GM12891 (cell line): ENCODE measurements around the gene BLOC1S1.

Experiments
- DNase-seq: peaks from one replicate; pipeline ENCODE4 v3.0.0; 2011; ENCODE audit warnings: low spot score; ENCODE audit not compliant: insufficient read length
- FAIRE-seq: peaks from 2 replicates; lab custom pipeline; 2011; peaks lifted over from hg19 to GRCh38; lab: Jason Lieb, UNC
- PAX5 ChIP-seq: IDR thresholded peaks from 2 replicates; pipeline ENCODE4 v1.6.1; 2011; ENCODE audit warnings: low read length, moderate library complexity, mild to moderate bottlenecking; ENCODE audit not compliant: insufficient read depth, severe bottlenecking
- POLR2A ChIP-seq: IDR thresholded peaks from 2 replicates; pipeline ENCODE4 v1.6.1; 2011; ENCODE audit warnings: low read depth, low read length, control low read depth
- POLR2AphosphoS5 ChIP-seq: IDR thresholded peaks from 2 replicates; pipeline ENCODE4 v1.6.1; 2011; ENCODE audit warnings: low read depth, low read length, control low read depth
- POU2F2 ChIP-seq: IDR thresholded peaks from 2 replicates; pipeline ENCODE4 v1.6.1; 2011; ENCODE audit warnings: low read depth, mild to moderate bottlenecking, control low read depth, low read length, moderate library complexity
- SPI1 ChIP-seq: IDR thresholded peaks from 2 replicates; pipeline ENCODE4 v1.6.1; 2011; ENCODE audit warnings: low read depth, low read length, control low read depth
- TAF1 ChIP-seq: IDR thresholded peaks from 2 replicates; pipeline ENCODE4 v1.6.1; 2011; ENCODE audit warnings: low read depth, low read length, control low read depth

Gene BLOC1S1

GRCh38 chr12:55718015-55718414 lies 2.2 kb downstream of the BLOC1S1 start:
- no peak for FAIRE-seq
- DNase-seq, result no peak
- TF ChIP-seq TAF1 (no peak), POLR2A (no peak), SPI1 (no peak), POU2F2 (no peak)

DNA sequence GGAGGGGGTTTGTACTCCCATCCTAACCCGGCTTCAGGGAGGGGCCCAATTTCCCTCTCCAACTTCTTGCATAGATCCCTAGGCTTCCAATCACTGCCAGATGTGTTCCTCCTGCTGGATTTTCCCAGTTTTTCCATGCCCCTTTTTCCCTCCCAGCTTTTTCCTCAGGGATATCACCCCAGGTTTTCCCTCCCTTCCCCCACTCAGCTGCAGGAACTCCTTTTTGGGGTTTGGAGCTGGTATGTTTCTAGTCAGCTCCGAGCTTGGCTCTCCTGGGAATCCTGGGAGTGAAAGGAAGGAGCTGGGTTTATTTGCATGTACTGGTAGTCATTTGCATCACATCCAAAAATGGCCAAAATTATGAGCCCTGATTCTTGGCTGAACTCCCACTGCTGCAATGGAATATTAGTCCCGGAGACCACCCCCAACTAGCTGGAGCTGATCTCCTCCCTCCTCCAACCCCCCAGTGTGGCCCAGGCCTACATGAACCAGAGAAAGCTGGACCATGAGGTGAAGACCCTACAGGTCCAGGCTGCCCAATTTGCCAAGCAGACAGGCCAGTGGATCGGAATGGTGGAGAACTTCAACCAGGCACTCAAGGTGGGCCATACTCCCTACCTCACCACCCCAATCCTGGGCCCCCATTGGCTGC lies 2.9 kb downstream of the BLOC1S1 start:
- FAIRE-seq (no peak), DNase-seq (no peak)
- no peak for TF ChIP-seq TAF1
- no peak for TF ChIP-seq POU2F2
- no peak for TF ChIP-seq POLR2AphosphoS5
- no peak for TF ChIP-seq POLR2A
- no peak for TF ChIP-seq PAX5

DNA sequence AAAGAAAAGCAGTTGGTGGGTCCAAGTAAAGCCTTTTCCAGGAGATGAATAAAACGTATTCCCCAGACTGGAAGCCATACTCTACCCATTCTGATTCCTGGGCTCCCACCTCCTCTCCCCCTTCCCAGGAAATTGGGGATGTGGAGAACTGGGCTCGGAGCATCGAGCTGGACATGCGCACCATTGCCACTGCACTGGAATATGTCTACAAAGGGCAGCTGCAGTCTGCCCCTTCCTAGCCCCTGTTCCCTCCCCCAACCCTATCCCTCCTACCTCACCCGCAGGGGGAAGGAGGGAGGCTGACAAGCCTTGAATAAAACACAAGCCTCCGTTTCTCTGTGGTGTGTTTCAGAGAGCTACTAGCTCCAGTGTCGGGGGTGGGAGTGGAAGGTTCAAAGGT lies 3.5 kb downstream of the BLOC1S1 start:
- TF ChIP-seq SPI1 (no peak), TAF1 (no peak), PAX5 (no peak), POU2F2 (no peak), POLR2A (no peak), POLR2AphosphoS5 (no peak)
- no peak for FAIRE-seq
- no peak for DNase-seq

- DNase-seq (no peak), FAIRE-seq (no peak)
- no peak for TF ChIP-seq POLR2AphosphoS5
Measured at GRCh38 chr12:55720071-55720564, 4.3 kb downstream of the BLOC1S1 start, which contains the start of gene RDH5. Gene RDH5, plus strand, starts transcription at chr12:55720393. Its CDS starts 792 bp downstream, at chr12:55721185.

GRCh38 chr12:55720894-55721444 lies 5.1 kb downstream of the BLOC1S1 start:
- FAIRE-seq (no peak), DNase-seq (no peak)
- TF ChIP-seq PAX5 (no peak), POLR2AphosphoS5 (no peak), SPI1 (no peak), TAF1 (no peak), POU2F2 (no peak), POLR2A (no peak)

GRCh38 chr12:55721601-55722213 lies 5.9 kb downstream of the BLOC1S1 start:
- TF ChIP-seq PAX5, result no peak
- TF ChIP-seq TAF1, result no peak
- no peak for TF ChIP-seq SPI1
- TF ChIP-seq POU2F2, result no peak
- no peak for TF ChIP-seq POLR2A
- TF ChIP-seq POLR2AphosphoS5, result no peak
- FAIRE-seq, result no peak
- no peak for DNase-seq

DNA sequence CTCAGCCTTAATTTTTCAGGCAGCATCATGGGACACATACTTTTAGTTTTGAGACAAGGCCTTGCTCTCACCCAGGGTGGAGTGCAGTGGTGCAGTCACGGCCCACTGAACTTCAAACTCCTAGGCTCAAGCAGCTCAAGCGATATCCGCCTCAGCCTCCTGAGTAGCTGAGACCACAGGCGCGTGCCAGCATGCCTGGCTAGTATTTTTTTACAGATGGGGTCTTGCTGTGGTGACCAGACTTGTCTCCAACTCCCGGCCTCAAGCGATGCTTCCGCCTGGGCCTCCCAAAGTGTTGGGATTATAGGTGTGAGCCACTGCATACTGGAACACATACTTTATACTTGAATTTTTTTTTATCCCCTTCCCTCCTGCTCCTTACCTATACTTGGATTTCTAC lies 7.1 kb downstream of the BLOC1S1 start:
- TF ChIP-seq TAF1 (no peak), POU2F2 (no peak), POLR2AphosphoS5 (no peak), SPI1 (no peak), PAX5 (no peak)
- FAIRE-seq, result no peak
- no peak for DNase-seq

DNA sequence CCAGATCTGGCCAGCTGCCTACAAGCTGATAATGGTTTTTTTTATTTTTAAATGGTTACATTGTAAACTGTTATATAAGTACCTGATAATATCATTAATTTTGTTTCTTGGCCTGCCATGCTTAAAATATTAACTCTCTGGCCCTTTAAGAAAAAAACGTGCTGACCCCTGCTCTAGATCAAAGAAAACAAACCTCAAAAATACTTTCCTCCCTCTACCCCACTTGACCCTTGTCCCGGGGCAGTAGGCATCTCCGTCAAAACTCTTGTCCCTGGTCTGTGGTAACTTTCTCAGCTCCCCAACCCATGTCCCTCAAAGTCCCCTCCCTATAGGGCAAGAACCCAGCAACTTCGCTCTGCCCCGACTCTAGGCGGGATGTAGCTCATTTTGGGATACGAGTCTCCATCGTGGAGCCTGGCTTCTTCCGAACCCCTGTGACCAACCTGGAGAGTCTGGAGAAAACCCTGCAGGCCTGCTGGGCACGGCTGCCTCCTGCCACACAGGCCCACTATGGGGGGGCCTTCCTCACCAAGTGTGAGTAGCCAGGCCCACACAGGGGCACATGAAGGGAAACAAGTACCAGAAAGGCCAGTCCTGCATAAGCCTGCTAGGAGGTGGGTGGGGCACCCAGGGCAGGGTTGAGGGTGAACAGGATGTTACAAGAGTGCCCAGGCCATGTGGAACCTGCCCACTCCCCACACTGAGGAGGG lies 7.8 kb downstream of the BLOC1S1 start:
- FAIRE-seq (no peak), DNase-seq (no peak)
- no peak for TF ChIP-seq POLR2A
- TF ChIP-seq POLR2AphosphoS5, result no peak
- TF ChIP-seq POU2F2, result no peak

DNA sequence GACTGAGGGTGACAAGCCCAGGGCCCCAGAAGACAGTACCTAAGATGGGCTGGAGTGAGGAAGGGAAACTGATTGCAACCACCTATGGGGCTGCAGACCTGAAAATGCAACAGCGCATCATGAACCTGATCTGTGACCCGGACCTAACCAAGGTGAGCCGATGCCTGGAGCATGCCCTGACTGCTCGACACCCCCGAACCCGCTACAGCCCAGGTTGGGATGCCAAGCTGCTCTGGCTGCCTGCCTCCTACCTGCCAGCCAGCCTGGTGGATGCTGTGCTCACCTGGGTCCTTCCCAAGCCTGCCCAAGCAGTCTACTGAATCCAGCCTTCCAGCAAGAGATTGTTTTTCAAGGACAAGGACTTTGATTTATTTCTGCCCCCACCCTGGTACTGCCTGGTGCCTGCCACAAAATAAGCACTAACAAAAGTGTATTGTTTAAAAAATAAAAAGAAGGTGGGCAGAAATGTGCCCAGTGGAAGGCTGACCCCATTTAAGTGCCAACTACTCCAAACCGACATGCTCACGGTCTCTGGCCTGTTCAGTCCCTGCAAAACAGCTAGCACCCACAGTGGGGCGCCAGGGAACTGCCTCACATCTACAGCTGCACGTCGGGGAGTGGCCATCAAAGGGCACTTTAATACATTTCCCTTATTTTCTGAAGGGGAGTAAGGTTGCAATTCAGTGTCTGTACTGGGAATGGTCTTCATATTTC lies 8.5 kb downstream of the BLOC1S1 start:
- TF ChIP-seq POLR2AphosphoS5 (no peak; the same call in 1 of the 2 replicates), SPI1 (no peak), TAF1 (no peak), POU2F2 (no peak), PAX5 (no peak), POLR2A (no peak)
- DNase-seq (no peak), FAIRE-seq (peak; percentile 52)

GRCh38 chr12:55724940-55725309 lies 9.1 kb downstream of the BLOC1S1 start:
- no peak for TF ChIP-seq POLR2AphosphoS5
- TF ChIP-seq PAX5, result no peak
- no peak for TF ChIP-seq SPI1
- TF ChIP-seq TAF1, result no peak
- TF ChIP-seq POU2F2, result no peak
- no peak for TF ChIP-seq POLR2A
- DNase-seq (no peak), FAIRE-seq (no peak)
